H9 (cell line): ENCODE data around the gene ANKS1B. TPM values are rescaled to one million over a fixed set of nuclear protein-coding genes. Genes with fewer than 3 reads are reported as not detected.
"Not testable (repeated sequence)": the region's sequence is repeated elsewhere in the genome, so short reads cannot be mapped to it uniquely, and the experiment has no call there.

Experiments
- DNase-seq: peaks from one replicate; pipeline ENCODE4 v3.0.0-alpha.2; 2017
- H2AFZ ChIP-seq: one replicate; pipeline ENCODE4 v1.6.1; 2013; ENCODE audit warnings: mild to moderate bottlenecking, low read length, control low read depth, moderate library complexity
- H2AK5ac ChIP-seq: 2 replicates; pipeline ENCODE4 v1.6.1; 2013; ENCODE audit warnings: low read length, control low read depth, mixed read lengths; ENCODE audit not compliant: insufficient read length
- H2BK120ac ChIP-seq: one replicate; pipeline ENCODE4 v1.6.1; 2013; ENCODE audit warnings: low read depth, mild to moderate bottlenecking, low read length, control low read depth, inconsistent platforms; ENCODE audit not compliant: poor library complexity, severe bottlenecking
- H2BK12ac ChIP-seq: 2 replicates; pipeline ENCODE4 v1.6.1; 2013; ENCODE audit warnings: low read length, control low read depth, mixed read lengths, low read depth; ENCODE audit not compliant: insufficient read length
- H2BK15ac ChIP-seq: 2 replicates; pipeline ENCODE4 v1.6.1; 2013; ENCODE audit warnings: low read depth, low read length, control low read depth
- H2BK20ac ChIP-seq: one replicate; pipeline ENCODE4 v1.6.1; 2013; ENCODE audit warnings: low read depth, mild to moderate bottlenecking, low read length, control low read depth, inconsistent platforms; ENCODE audit not compliant: poor library complexity, severe bottlenecking
- H2BK5ac ChIP-seq: 2 replicates; pipeline ENCODE4 v1.6.1; 2013; ENCODE audit warnings: low read length, control low read depth, mixed read lengths; ENCODE audit not compliant: insufficient read length
- H3K14ac ChIP-seq: 2 replicates; pipeline ENCODE4 v1.6.1; 2013; ENCODE audit warnings: low read length, control low read depth; ENCODE audit not compliant: insufficient read depth
- H3K18ac ChIP-seq: 2 replicates; pipeline ENCODE4 v1.6.1; 2013; ENCODE audit warnings: low read depth, mild to moderate bottlenecking, mixed read lengths, low read length, control low read depth; ENCODE audit not compliant: insufficient read length
- H3K23ac ChIP-seq: 2 replicates; pipeline ENCODE4 v1.6.1; 2013; ENCODE audit warnings: low read length, control low read depth, mixed read lengths, low read depth; ENCODE audit not compliant: insufficient read length
- H3K23me2 ChIP-seq: 2 replicates; pipeline ENCODE4 v1.6.1; 2013; ENCODE audit warnings: low read depth, mild to moderate bottlenecking, mixed read lengths, low read length, control low read depth; ENCODE audit not compliant: insufficient read length, poor library complexity, severe bottlenecking
- H3K27ac ChIP-seq: 2 replicates; pipeline ENCODE4 v1.5.1; 2013; ENCODE audit warnings: low read length, control low read depth, mixed read lengths, low read depth; ENCODE audit not compliant: insufficient read length
- H3K27me3 ChIP-seq: 2 replicates; pipeline ENCODE4 v1.6.1; 2013; ENCODE audit warnings: low read length, control low read depth, inconsistent platforms; ENCODE audit not compliant: insufficient read depth
- H3K4ac ChIP-seq: 2 replicates; pipeline ENCODE4 v1.6.1; 2013; ENCODE audit warnings: low read depth, mild to moderate bottlenecking, control low read depth, inconsistent platforms, low read length, moderate library complexity
- H3K4me1 ChIP-seq: 2 replicates; pipeline ENCODE4 v1.6.1; 2013; ENCODE audit warnings: low read length, control low read depth, inconsistent platforms; ENCODE audit not compliant: insufficient read depth
- H3K4me2 ChIP-seq: 2 replicates; pipeline ENCODE4 v1.6.1; 2013; ENCODE audit warnings: low read length, control low read depth, mixed read lengths; ENCODE audit not compliant: insufficient read length, insufficient read depth
- H3K56ac ChIP-seq: 2 replicates; pipeline ENCODE4 v1.6.1; 2013; ENCODE audit warnings: low read depth, mild to moderate bottlenecking, mixed read lengths, low read length, control low read depth; ENCODE audit not compliant: insufficient read length
- H3K79me1 ChIP-seq: 2 replicates; pipeline ENCODE4 v1.6.1; 2013; ENCODE audit warnings: low read depth, mild to moderate bottlenecking, moderate library complexity, low read length, control low read depth, inconsistent platforms; ENCODE audit not compliant: insufficient read depth, poor library complexity, severe bottlenecking
- H3K79me2 ChIP-seq: 2 replicates; pipeline ENCODE4 v1.6.1; 2013; ENCODE audit warnings: low read length, control low read depth, inconsistent platforms; ENCODE audit not compliant: insufficient read depth
- H3K9ac ChIP-seq: 2 replicates; pipeline ENCODE4 v1.6.1; 2013; ENCODE audit warnings: low read length, control low read depth, mixed read lengths; ENCODE audit not compliant: insufficient read length; ENCODE audit errors: extremely low read depth
- H3K9me3 ChIP-seq: one replicate; pipeline ENCODE4 v1.6.1; 2013; ENCODE audit warnings: low read depth, low read length, inconsistent platforms; ENCODE audit not compliant: control insufficient read depth
- H3T11ph ChIP-seq: one replicate; pipeline ENCODE4 v1.6.1; 2013; ENCODE audit warnings: mild to moderate bottlenecking, low read length, control low read depth, inconsistent platforms
- H4K20me1 ChIP-seq: one replicate; pipeline ENCODE4 v1.6.1; 2013; ENCODE audit not compliant: control insufficient read depth, insufficient read length, insufficient read depth
- H4K5ac ChIP-seq: 2 replicates; pipeline ENCODE4 v1.6.1; 2013; ENCODE audit warnings: low read depth, mild to moderate bottlenecking, mixed read lengths, low read length, control low read depth; ENCODE audit not compliant: insufficient read length
- H4K8ac ChIP-seq: replicated peaks from 2 replicates; pipeline ENCODE4 v1.6.1; 2013; ENCODE audit warnings: low read length, control low read depth, mixed read lengths, low read depth; ENCODE audit not compliant: insufficient read length
- H4K91ac ChIP-seq: 2 replicates; pipeline ENCODE4 v1.6.1; 2013; ENCODE audit warnings: low read depth, mild to moderate bottlenecking, moderate library complexity, mixed read lengths, low read length, control low read depth; ENCODE audit not compliant: insufficient read length
- H3K27ac Mint-ChIP-seq, 3 experiments: 2 replicates in 2 of 3; 3 replicates in 1 of 3; pipeline ENCODE4 v1.8.0; 2020 to 2021; ENCODE audit warnings: mixed read lengths in 3 of 3, mild to moderate bottlenecking in 1 of 3, moderate library complexity in 1 of 3
- H3K27me3 Mint-ChIP-seq: 2 replicates; pipeline ENCODE4 v1.8.0; 2021; ENCODE audit warnings: low read depth, mild to moderate bottlenecking, moderate library complexity, mixed read lengths
- H3K36me3 Mint-ChIP-seq, 3 experiments: 2 replicates in 2 of 3; 3 replicates in 1 of 3; pipeline ENCODE4 v1.8.0; 2020 to 2021; ENCODE audit warnings: low read depth in 3 of 3, mixed read lengths in 3 of 3; ENCODE audit not compliant: insufficient read depth in 1 of 3
- H3K4me1 Mint-ChIP-seq, 2 experiments: 2 replicates each; pipeline ENCODE4 v1.8.0; 2020; ENCODE audit warnings: mixed read lengths in 2 of 2
- H3K4me3 Mint-ChIP-seq, 2 experiments: 2 replicates in 1 of 2; 3 replicates in 1 of 2; pipeline ENCODE4 v1.8.0; 2020 to 2021; ENCODE audit warnings: mild to moderate bottlenecking in 2 of 2, mixed read lengths in 2 of 2, moderate library complexity in 1 of 2
- H3K9me3 Mint-ChIP-seq, 2 experiments: 2 replicates in 1 of 2; 3 replicates in 1 of 2; pipeline ENCODE4 v1.8.0; 2020; ENCODE audit warnings: mild to moderate bottlenecking in 2 of 2, mixed read lengths in 2 of 2, moderate library complexity in 1 of 2
- WGBS: extraction: QIAGEN DNeasy Blood & Tissue Kit; methylation state at CpG from one replicate; pipeline ENCODE4 v1.1.7; 2013; ENCODE audit warnings: missing lambda C conversion rate, low lambda C conversion rate, mixed read lengths; ENCODE audit not compliant: insufficient read length; ENCODE audit errors: extremely low coverage; 5-methylcytosine and 5-hydroxymethylcytosine counted together
- total RNA-seq: library from RNA; stranded (reverse); gene quantifications from 2 replicates; pipeline ENCODE4 v1.2.1, GENCODE V29; 2021
- TF ChIP-seq, protein P1 (sequence below): fragments of 200-600 bp; sonication (generic); conservative IDR thresholded peaks from 3 replicates; pipeline ENCODE4 v1.8.0; 2021; ENCODE audit warnings: antibody characterized with exemption, mild to moderate bottlenecking

ANKS1B gene
- total RNA-seq, 1 experiment from 2014 or later: 4.1 TPM

DNA sequence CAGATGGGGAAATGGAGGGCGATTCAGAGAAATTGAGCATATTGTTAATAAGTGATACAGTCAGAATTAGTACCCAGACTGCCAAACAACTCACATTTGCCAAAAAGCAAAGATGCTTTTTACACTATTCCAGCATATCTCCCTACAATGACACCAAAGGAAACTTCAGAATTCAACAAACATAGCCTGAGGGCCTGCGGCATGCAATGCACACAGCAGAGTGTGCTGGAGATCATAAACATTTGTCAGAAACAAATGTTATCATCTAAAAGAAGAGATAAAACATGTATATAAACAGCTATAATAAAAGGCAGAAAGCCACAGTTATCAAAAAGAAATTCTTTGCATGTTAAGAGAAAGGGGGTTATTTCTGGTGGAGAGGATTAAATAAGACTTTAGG lies 357.3 kb downstream of the ANKS1B start:
- no peaks in the 10 kb centered on the region for H3K4me1 Mint-ChIP-seq
- H2BK20ac ChIP-seq: no peak overlapping the region
- H3K56ac ChIP-seq: no peak overlapping the region
- no peaks in the 10 kb centered on the region for H3K4me1 ChIP-seq
- no peak overlapping the region for H3K27ac ChIP-seq
- no peak overlapping the region for H2BK120ac ChIP-seq
- H2BK5ac ChIP-seq: no peak overlapping the region
- no peak overlapping the region for H2BK15ac ChIP-seq
- no peak overlapping the region for H4K8ac ChIP-seq
- H3K27me3 Mint-ChIP-seq: no peaks in the 10 kb centered on the region
- H3T11ph ChIP-seq: no peak overlapping the region
- H3K79me2 ChIP-seq: no peaks in the 10 kb centered on the region
- H2AK5ac ChIP-seq: no peak overlapping the region
- H3K9me3 ChIP-seq: no peaks in the 10 kb centered on the region
- TF ChIP-seq, protein P1, sequence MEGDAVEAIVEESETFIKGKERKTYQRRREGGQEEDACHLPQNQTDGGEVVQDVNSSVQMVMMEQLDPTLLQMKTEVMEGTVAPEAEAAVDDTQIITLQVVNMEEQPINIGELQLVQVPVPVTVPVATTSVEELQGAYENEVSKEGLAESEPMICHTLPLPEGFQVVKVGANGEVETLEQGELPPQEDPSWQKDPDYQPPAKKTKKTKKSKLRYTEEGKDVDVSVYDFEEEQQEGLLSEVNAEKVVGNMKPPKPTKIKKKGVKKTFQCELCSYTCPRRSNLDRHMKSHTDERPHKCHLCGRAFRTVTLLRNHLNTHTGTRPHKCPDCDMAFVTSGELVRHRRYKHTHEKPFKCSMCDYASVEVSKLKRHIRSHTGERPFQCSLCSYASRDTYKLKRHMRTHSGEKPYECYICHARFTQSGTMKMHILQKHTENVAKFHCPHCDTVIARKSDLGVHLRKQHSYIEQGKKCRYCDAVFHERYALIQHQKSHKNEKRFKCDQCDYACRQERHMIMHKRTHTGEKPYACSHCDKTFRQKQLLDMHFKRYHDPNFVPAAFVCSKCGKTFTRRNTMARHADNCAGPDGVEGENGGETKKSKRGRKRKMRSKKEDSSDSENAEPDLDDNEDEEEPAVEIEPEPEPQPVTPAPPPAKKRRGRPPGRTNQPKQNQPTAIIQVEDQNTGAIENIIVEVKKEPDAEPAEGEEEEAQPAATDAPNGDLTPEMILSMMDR: no peak
- no peaks in the 10 kb centered on the region for H3K27me3 ChIP-seq
- H3K23me2 ChIP-seq: no peaks in the 10 kb centered on the region
- no peak overlapping the region for H3K4me3 Mint-ChIP-seq
- H3K23ac ChIP-seq: no peak overlapping the region
- no peaks in the 10 kb centered on the region for H3K79me1 ChIP-seq
- no peak for DNase-seq
- no peak overlapping the region for H3K27ac Mint-ChIP-seq
- H4K5ac ChIP-seq: no peak overlapping the region
- H2BK12ac ChIP-seq: no peak overlapping the region
- H3K4ac ChIP-seq: no peak overlapping the region
- H3K36me3 Mint-ChIP-seq: no peaks in the 10 kb centered on the region
- no CpG with 5 or more reads among the region's 2 CpGs for WGBS
- no peak overlapping the region for H3K4me2 ChIP-seq
- no peak overlapping the region for H3K18ac ChIP-seq
- no peak overlapping the region for H2AFZ ChIP-seq
- no peaks in the 10 kb centered on the region for H4K20me1 ChIP-seq
- H3K9ac ChIP-seq: no peak overlapping the region
- no peak overlapping the region for H3K14ac ChIP-seq
- no peaks in the 10 kb centered on the region for H3K9me3 Mint-ChIP-seq
- H4K91ac ChIP-seq: no peak overlapping the region

DNA sequence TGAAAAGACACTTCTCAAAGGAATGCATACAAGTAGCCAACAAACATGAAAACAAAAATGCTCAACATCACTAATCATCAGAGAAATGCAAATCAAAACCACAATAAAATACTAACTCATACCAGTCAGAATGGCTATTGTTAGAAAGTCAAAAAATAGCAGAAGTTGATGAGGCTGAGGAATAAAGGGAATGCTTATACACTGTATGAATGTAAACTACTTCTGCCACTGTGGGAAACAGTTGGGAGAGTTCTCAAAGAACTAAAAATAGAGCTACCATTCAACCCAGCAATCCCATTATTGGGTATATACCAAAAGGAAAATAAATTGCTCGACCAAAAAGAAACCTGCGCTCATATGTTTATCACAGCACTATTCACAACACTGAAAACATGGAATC lies 360.1 kb downstream of the ANKS1B start:
- not testable (repeated sequence) for H3K79me2 ChIP-seq, H3K27me3 ChIP-seq, H3K79me1 ChIP-seq, H2AFZ ChIP-seq, H3K4me3 Mint-ChIP-seq, H3K4me1 ChIP-seq, DNase-seq, H4K91ac ChIP-seq, H2BK5ac ChIP-seq, H3T11ph ChIP-seq, H3K23ac ChIP-seq, H3K27ac Mint-ChIP-seq, H2BK12ac ChIP-seq, H3K56ac ChIP-seq, H4K5ac ChIP-seq, H2BK120ac ChIP-seq, H3K14ac ChIP-seq, H4K20me1 ChIP-seq, H3K23me2 ChIP-seq, H4K8ac ChIP-seq, H3K36me3 Mint-ChIP-seq, H3K4ac ChIP-seq, H2BK15ac ChIP-seq, H3K9me3 ChIP-seq, H3K27ac ChIP-seq, H3K18ac ChIP-seq, H3K9ac ChIP-seq, H3K4me2 ChIP-seq, H3K27me3 Mint-ChIP-seq, H3K9me3 Mint-ChIP-seq, H2BK20ac ChIP-seq, H2AK5ac ChIP-seq, H3K4me1 Mint-ChIP-seq
- WGBS: no CpG with 5 or more reads among the region's 2 CpGs
